NB4 (cell line): ENCODE data around the gene ACOT6.
"Not testable (repeated sequence)": the region's sequence is repeated elsewhere in the genome, so short reads cannot be mapped to it uniquely, and the experiment has no call there.

Experiments used
- DNase-seq: peaks from one replicate; pipeline ENCODE4 v3.0.0; 2010; ENCODE audit warnings: low read depth
- H3K4me3 ChIP-seq: one replicate; pipeline ENCODE4 v1.5.1; 2011; ENCODE audit warnings: mild to moderate bottlenecking, low read depth, low read length, moderate library complexity
- MYC ChIP-seq: IDR thresholded peaks from 2 replicates; pipeline ENCODE4 v1.6.1; 2011; ENCODE audit warnings: low read depth, low read length
- POLR2A ChIP-seq: IDR thresholded peaks from 2 replicates; pipeline ENCODE4 v1.6.1; 2011; ENCODE audit warnings: mild to moderate bottlenecking; ENCODE audit not compliant: insufficient read length; ENCODE audit errors: extremely low read depth
- TF ChIP-seq, protein P1 (sequence below): IDR thresholded peaks from 2 replicates; pipeline ENCODE4 v1.6.1; 2011; ENCODE audit warnings: low read depth, low read length
- TF ChIP-seq, protein P2 (sequence below): IDR thresholded peaks from one replicate; pipeline ENCODE4 v1.5.1; 2012; ENCODE audit warnings: low read depth, low read length

The ACOT6 gene

DNA sequence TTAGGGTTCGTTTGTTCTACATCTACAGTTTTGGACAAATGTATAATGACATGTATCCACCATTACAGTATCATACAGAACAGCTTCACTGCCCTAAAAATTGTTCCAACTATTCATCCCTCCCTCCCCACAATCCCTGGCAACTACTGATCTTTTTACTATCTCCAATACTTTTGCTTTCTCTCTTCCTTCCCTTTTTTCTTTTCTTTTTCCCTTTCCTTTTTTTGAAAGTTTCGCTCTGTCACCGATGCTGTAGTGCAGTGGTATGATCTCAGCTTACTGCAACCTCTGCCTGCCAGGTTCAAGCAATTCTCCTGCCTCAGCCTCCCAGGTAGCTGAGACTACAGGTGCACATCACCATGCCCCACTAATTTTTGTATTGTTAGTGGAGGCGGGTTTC lies 23.2 kb upstream of the ACOT6 start:
- H3K4me3 ChIP-seq: no peak overlapping the region
- TF ChIP-seq, protein P1, sequence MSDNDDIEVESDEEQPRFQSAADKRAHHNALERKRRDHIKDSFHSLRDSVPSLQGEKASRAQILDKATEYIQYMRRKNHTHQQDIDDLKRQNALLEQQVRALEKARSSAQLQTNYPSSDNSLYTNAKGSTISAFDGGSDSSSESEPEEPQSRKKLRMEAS: no peak
- TF ChIP-seq POLR2A: no peak
- TF ChIP-seq, protein P2, sequence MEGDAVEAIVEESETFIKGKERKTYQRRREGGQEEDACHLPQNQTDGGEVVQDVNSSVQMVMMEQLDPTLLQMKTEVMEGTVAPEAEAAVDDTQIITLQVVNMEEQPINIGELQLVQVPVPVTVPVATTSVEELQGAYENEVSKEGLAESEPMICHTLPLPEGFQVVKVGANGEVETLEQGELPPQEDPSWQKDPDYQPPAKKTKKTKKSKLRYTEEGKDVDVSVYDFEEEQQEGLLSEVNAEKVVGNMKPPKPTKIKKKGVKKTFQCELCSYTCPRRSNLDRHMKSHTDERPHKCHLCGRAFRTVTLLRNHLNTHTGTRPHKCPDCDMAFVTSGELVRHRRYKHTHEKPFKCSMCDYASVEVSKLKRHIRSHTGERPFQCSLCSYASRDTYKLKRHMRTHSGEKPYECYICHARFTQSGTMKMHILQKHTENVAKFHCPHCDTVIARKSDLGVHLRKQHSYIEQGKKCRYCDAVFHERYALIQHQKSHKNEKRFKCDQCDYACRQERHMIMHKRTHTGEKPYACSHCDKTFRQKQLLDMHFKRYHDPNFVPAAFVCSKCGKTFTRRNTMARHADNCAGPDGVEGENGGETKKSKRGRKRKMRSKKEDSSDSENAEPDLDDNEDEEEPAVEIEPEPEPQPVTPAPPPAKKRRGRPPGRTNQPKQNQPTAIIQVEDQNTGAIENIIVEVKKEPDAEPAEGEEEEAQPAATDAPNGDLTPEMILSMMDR: no peak
- no peak for TF ChIP-seq MYC
- no peak for DNase-seq

DNA sequence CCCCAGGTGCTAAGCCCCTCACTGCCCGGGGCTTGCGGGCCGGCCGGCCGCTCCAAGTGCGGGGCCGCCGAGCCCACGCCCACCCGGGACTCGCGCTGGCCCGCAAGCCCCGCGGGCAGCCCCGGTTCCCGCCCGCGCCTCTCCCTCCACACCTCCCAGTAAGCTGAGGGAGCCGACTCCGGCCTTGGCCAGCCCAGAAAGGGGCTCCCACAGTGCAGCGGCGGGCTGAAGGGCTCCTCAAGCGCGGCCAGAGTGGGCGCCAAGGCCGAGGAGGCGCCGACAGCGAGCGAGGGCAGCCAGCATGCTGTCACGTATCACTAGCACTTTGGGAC lies 21.7 kb upstream of the ACOT6 start:
- DNase-seq: not testable (repeated sequence)

DNA sequence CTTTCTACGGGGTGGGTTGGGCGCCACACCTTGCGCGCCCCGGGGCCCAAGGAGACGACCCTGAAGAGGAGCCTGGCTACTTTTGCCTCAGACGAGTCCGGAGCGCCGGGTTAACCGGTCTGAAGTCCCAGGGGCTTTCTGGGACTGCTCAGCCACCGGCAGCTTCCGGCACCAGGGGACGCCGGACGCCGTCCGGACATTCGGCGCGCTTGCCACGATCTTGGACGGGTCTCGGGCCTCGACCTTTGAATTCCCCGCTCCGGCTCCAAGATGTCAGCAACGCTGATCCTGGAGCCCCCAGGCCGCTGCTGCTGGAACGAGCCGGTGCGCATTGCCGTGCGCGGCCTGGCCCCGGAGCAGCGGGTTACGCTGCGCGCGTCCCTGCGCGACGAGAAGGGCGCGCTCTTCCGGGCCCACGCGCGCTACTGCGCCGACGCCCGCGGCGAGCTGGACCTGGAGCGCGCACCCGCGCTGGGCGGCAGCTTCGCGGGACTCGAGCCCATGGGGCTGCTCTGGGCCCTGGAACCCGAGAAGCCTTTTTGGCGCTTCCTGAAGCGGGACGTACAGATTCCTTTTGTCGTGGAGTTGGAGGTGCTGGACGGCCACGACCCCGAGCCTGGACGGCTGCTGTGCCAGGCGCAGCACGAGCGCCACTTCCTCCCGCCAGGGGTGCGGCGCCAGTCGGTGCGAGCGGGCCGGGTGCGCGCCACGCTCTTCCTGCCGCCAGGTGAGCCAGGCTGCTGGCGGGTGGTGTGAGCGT lies 20.4 kb upstream of the ACOT6 start, which contains the start of gene ACOT4:
TSS of gene ACOT4 (plus strand) at position 184 of the 760 bp plus-strand sequence. CDS start at position 271, 87 bp downstream.
- TF ChIP-seq, protein P2: no peak
- TF ChIP-seq MYC (no peak), POLR2A (no peak)
- TF ChIP-seq, protein P1: no peak
- DNase-seq: peak; percentile 29
- no peak within 1 kb of the TSS for H3K4me3 ChIP-seq

More for the DNA sequence above, 21.7 kb upstream of the ACOT6 start:
- H3K4me3 ChIP-seq: not testable (repeated sequence)

DNA sequence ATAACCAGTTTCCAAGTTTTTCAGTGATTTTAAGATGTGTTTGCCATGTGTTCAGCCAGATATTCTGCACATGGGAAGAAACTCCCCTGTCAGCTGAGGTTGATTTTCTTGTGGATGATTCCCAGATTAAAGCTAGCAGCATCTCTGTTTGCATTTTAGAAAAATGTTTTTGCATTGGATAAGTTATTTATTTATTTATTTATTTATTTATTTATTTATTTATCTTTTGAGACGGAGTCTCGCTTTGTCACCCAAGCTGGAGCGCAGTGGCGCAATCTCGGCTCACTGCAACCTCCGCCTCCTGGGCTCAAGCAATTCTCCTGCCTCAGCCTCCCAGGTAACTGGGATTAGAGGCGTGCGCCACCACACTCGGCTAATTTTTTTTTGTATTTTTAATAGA lies 17.8 kb upstream of the ACOT6 start:
- TF ChIP-seq MYC (no peak), POLR2A (no peak)
- TF ChIP-seq, protein P2: no peak
- TF ChIP-seq, protein P1: no peak

DNA sequence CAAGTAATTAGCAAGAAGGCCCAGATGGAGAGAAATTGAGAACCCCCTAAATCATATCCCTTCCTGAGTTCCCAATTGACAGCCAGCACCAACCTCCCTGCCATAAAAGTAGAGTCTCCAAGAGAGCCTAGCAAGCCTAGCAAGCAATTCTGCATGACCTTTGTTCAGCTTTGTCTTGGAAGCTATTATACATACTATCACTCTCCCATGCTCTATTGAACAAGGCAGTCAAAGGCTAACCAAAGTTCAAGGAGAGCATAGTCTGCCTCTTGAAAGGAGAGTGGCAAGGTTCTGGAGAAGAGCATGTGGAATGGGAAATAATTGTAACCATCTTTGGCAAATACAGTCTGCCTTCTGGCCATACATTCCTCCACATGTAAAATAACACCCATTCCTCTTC lies 12.8 kb upstream of the ACOT6 start:
- H3K4me3 ChIP-seq: no peak overlapping the region
- no peak for DNase-seq
- TF ChIP-seq, protein P2: no peak
- TF ChIP-seq, protein P1: no peak

More for the DNA sequence above, 17.8 kb upstream of the ACOT6 start:
- no peak overlapping the region for H3K4me3 ChIP-seq
- DNase-seq: no peak

DNA sequence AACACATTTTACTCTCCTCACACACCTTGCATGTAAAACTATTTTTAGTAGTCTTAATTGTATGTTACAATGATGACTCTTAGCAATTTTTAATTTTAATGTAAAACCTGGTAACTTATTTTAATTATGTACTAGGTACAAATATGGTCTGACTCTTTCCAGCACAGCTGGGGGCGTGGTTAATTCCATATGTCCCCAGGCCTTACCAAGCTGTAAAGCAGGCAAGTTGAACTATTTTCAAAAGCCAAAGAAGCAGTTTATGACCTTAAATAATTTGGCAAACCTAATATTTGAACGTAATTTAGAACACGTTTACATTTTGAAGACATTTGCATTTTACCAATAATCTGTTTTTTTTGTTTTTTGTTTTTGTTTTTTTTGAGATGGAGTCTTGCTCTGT lies 9.3 kb upstream of the ACOT6 start:
- H3K4me3 ChIP-seq: no peak overlapping the region
- TF ChIP-seq POLR2A (no peak), MYC (no peak)
- TF ChIP-seq, protein P2: no peak
- TF ChIP-seq, protein P1: no peak
- no peak for DNase-seq
